GM12874 (cell line): ENCODE data around the gene USP16.

Source experiments
- CTCF ChIP-seq: IDR thresholded peaks from 2 replicates; pipeline ENCODE4 v1.5.1; 2011; ENCODE audit warnings: low read depth, mild to moderate bottlenecking, control low read depth, low read length, moderate library complexity; ENCODE audit not compliant: insufficient read depth

Gene USP16

DNA sequence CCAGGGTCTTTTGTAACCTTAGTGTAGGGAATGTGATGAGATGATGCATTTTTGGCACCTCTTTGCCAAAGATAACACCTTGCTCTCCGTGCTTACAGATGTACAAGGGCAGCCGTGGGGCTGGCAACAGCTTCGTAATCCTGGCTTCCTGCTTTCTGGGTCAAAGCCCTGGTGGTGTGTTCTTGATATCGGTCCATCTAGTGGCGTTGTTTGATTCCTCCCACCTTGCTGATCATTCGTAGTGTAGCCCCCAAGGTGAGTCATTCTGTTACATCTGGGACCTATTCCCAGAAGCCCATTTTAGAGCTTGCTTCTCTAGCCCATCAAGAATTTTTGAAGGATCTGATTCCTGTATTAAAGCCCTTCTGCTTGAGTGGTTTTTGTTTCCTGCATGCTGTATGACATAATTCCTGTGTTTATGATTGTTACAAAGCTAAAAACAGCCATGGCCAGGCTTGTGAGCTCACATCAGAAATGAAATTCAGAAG lies 56.0 kb downstream of the USP16 start:
- no peak for TF ChIP-seq CTCF

DNA sequence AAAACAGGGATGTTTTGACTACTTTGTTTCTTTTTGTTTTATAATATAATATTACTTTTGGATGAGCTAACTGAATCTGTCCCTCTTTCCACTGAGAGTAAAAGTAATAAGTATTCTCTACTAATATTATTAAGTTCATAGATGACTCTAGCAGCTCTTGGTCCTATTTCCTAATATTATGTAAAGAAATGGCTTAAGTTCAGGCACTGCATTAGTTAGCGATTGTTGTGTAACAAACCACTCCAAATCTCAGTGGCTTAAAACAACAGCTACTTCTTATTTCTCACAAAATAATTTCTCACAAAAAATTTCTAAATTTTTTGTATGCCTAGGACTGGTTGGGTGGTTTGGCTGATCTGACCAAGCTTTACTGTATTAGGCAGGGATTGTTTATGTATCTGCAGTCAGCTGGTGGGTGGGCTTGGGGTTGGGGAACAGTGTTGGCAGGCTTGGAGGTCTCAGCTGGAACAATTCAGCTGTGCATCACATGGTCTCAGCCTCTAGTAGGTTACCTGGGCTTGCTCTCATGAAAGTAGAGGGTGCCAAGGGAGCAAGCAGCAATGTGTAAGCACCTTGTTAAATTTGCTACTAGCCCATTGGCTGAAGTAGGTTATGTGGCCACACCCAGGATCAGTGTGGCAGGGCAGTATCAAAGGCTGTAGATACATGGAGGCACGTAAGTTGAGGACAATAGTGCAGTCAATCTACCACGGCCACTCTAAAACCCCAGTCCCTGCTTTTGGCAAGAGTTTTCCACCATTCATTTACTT lies 57.8 kb downstream of the USP16 start:
- TF ChIP-seq CTCF: no peak

DNA sequence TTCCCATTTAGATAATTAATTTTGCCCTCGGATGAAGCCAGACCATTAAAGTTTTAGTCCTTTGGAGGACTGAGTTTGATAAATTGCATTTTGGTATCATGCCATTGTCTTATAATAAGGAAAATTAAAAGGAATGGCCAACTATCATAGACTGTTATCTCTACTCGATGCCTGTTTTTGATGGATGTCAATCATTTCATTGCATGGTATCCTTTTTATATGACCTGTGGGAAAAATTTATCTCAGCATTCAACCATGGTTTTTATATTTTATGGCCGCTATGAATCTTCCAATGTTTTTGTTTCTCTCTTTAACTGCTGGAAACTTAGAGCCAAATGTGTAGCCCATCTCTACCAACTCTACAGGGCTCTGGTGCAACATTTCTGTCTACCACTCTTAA lies 58.8 kb downstream of the USP16 start:
- no peak for TF ChIP-seq CTCF

DNA sequence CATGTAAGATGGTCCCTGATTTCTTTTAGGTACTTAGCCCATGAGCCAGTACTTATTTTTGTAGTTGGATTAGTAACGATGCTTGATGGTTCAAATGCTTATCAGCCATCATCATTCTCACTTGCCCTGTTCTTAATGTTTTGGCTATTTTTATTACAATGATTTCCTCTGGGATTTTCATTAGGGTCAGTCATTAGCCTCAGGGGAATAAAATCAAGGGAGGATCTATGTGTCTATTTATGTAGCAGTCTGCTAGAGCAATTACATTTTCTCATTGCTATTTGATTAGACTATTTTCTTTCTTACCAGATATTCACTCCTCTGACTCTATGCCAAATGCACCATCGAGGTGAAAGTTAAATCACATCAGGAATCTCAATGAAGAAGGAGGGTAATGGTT lies 59.9 kb downstream of the USP16 start:
- TF ChIP-seq CTCF: no peak

- no peak for TF ChIP-seq CTCF
Measured at GRCh38 chr21:29085106-29085752, 60.8 kb downstream of the USP16 start.

DNA sequence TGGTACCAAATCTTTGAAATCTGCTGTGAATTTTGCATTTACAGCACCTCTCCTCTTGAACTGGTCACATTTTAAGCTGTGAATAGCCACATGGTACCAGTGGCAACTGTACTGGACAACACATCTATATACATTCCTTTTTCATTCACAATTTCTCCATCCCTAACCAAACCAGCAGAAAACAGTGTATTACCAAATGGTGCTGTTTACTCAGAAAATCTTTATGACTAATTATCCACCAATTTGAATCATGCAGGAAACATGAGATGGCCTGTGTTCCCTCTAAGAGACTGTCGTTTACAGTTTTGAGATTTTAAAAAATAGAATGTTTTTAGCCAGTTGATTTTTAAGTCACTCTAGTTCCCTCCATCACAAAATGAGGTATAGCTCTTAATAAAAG lies 66.6 kb downstream of the USP16 start:
- no peak for TF ChIP-seq CTCF

DNA sequence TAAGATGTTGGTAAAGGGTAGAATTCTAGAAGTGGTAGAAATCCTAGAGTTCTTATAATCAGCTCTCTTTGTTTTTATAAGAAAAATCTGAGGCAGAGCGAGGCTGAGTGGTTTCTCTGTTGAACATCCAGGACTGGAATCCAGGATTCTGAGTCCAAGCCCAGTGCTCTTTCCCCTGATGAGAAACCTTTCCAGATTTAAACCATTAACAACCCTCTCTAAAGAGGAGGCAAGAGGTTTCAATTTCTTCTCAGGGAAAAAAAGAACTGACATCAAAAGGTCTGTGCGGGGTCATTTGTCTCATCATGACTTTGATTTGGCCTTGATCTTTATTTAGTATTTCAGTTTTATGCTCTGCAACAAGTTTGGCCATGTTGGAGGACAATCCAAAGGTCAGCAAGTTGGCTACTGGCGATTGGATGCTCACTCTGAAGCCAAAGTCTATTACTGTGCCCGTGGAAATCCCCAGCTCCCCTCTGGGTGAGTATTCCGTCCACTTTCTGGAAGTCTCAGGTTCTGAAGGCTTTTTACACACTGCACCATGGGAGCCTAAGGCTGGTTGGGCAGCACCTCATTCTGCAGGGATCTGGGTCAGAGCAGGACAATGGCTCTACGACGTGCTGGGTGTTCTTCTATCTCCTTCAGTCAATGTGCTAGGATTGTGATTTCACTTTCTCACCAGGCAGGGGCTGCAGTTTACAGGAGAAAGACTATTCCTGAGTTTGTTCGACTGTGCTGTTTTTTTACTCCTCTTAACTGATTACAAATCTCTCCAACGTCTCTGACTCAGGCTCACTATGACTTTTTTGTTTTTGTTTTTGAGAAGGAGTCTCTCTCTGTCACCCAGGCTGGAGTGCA lies 67.9 kb downstream of the USP16 start:
- TF ChIP-seq CTCF: no peak
